Measurements from ENCODE around the gene TECR.

DNA sequence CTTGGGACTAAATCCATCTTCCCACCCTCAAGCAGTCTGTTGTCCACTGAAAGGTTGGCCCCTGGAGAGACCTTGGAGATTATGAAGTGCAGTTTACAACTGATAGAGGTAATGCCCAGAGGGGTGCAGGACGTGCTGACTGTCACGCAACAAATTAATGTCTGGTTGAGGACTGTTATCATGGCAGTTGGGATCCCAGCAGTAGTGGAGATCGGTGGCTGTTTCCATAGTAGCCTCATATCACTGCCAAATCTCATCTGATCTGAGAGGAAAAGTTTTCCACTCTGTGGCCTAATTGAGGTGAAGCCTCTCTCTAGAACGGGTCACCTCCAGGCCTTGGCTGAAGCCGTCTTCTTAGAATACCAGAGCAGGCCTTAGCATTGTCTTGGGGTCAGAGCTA lies 4.1 kb downstream of the TECR start:
- TF ChIP-seq, protein P1, sequence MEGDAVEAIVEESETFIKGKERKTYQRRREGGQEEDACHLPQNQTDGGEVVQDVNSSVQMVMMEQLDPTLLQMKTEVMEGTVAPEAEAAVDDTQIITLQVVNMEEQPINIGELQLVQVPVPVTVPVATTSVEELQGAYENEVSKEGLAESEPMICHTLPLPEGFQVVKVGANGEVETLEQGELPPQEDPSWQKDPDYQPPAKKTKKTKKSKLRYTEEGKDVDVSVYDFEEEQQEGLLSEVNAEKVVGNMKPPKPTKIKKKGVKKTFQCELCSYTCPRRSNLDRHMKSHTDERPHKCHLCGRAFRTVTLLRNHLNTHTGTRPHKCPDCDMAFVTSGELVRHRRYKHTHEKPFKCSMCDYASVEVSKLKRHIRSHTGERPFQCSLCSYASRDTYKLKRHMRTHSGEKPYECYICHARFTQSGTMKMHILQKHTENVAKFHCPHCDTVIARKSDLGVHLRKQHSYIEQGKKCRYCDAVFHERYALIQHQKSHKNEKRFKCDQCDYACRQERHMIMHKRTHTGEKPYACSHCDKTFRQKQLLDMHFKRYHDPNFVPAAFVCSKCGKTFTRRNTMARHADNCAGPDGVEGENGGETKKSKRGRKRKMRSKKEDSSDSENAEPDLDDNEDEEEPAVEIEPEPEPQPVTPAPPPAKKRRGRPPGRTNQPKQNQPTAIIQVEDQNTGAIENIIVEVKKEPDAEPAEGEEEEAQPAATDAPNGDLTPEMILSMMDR (conservative IDR thresholded peaks at IDR 0.05; ENCODE audit: low read depth, low read length), result no peak
- TF ChIP-seq EZH2phosphoT487 (IDR thresholded peaks at IDR 0.05; ENCODE audit: borderline replicate concordance, low read length), result no peak
